Endothelial cell (in vitro differentiated cells): ENCODE data around the gene RASA3. TPM values are rescaled to one million over a fixed set of nuclear protein-coding genes. Genes with fewer than 3 reads are reported as not detected.
A peak's percentile ranks its signal among the peaks of the same experiment; 100 is the strongest.
"Not testable (repeated sequence)": the region's sequence is repeated elsewhere in the genome, so short reads cannot be mapped to it uniquely, and the experiment has no call there.

ENCODE experiments used
- DNase-seq: peaks from one replicate; pipeline ENCODE4 v3.0.0; 2021; ENCODE audit warnings: low spot score
- H3K27ac Mint-ChIP-seq: one replicate; pipeline ENCODE4 v1.8.0; 2021; ENCODE audit warnings: mixed read lengths, inconsistent platforms; ENCODE audit not compliant: unreplicated experiment
- H3K27me3 Mint-ChIP-seq: one replicate; pipeline ENCODE4 v1.8.0; 2021; ENCODE audit warnings: mild to moderate bottlenecking, moderate library complexity, mixed read lengths, inconsistent platforms; ENCODE audit not compliant: unreplicated experiment
- H3K36me3 Mint-ChIP-seq: one replicate; pipeline ENCODE4 v1.8.0; 2021; ENCODE audit warnings: mild to moderate bottlenecking, low read depth, mixed read lengths, inconsistent platforms; ENCODE audit not compliant: unreplicated experiment
- H3K4me1 Mint-ChIP-seq: one replicate; pipeline ENCODE4 v1.8.0; 2021; ENCODE audit warnings: mild to moderate bottlenecking, mixed read lengths, inconsistent platforms; ENCODE audit not compliant: unreplicated experiment
- H3K4me3 Mint-ChIP-seq: one replicate; pipeline ENCODE4 v1.8.0; 2021; ENCODE audit warnings: mild to moderate bottlenecking, mixed read lengths, inconsistent platforms; ENCODE audit not compliant: unreplicated experiment
- H3K9me3 Mint-ChIP-seq: one replicate; pipeline ENCODE4 v1.8.0; 2021; ENCODE audit warnings: mixed read lengths, inconsistent platforms; ENCODE audit not compliant: unreplicated experiment
- total RNA-seq: library from RNA; stranded (reverse); fragmentation: NEBNext Ultra II Directional; extraction: Animal tissue kit (Norgen Biotek cat#: 25700); gene quantifications from one replicate; pipeline ENCODE4 v1.2.1, GENCODE V29; 2021; ENCODE audit not compliant: unreplicated experiment
- TF ChIP-seq, protein P1 (sequence below): fragments of 200-600 bp; sonication (generic); IDR thresholded peaks from one replicate; pipeline ENCODE4 v1.5.0; 2021; ENCODE audit warnings: antibody characterized with exemption; ENCODE audit not compliant: unreplicated experiment

Gene RASA3
- total RNA-seq, 1 donor from 2014 or later, result 34.0 TPM

DNA sequence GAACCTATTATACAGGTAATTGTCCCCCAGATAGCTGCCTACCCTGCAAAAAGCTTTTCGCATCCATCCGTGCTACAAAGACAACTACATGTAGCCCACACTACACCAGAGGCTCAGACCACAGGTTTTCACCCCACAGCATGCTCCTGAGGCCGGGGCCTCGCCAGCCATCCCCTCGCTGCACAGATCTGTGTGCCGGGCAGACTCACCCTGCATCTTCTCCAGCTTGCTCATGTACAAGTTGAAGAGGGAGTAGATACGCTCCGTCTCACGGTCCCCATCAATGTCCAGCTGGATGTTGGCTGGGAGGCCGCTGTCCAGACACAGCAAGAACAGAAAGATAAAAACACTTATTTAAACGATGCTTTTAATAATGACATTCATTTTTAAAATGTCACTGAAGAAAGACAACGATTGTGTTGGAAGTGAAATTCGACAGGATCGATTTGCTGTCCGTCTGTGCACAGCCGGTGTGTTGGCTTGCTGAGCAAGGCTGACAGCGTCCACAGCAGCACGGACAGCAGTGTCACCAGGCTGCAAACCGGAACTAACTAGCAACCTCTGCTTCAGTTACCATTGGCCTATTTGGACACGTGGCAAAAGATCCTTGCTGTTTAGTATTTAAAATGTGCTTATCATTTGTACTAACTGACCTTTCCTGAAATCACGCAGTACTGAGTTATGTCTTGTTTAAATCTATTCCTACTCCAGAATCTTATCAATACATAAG is 140.0 kb downstream of the RASA3 start:
- no peak for DNase-seq
- Mint-ChIP-seq H3K9me3 (no peaks in the 10 kb centered on the region), H3K27me3 (peaks cover 13% of the 10 kb centered on the region), H3K4me1 (no peaks in the 10 kb centered on the region), H3K27ac (no peak overlapping the region), H3K4me3 (no peak overlapping the region), H3K36me3 (peaks cover 41% of the 10 kb centered on the region)
- TF ChIP-seq, protein P1, sequence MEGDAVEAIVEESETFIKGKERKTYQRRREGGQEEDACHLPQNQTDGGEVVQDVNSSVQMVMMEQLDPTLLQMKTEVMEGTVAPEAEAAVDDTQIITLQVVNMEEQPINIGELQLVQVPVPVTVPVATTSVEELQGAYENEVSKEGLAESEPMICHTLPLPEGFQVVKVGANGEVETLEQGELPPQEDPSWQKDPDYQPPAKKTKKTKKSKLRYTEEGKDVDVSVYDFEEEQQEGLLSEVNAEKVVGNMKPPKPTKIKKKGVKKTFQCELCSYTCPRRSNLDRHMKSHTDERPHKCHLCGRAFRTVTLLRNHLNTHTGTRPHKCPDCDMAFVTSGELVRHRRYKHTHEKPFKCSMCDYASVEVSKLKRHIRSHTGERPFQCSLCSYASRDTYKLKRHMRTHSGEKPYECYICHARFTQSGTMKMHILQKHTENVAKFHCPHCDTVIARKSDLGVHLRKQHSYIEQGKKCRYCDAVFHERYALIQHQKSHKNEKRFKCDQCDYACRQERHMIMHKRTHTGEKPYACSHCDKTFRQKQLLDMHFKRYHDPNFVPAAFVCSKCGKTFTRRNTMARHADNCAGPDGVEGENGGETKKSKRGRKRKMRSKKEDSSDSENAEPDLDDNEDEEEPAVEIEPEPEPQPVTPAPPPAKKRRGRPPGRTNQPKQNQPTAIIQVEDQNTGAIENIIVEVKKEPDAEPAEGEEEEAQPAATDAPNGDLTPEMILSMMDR, result no peak

DNA sequence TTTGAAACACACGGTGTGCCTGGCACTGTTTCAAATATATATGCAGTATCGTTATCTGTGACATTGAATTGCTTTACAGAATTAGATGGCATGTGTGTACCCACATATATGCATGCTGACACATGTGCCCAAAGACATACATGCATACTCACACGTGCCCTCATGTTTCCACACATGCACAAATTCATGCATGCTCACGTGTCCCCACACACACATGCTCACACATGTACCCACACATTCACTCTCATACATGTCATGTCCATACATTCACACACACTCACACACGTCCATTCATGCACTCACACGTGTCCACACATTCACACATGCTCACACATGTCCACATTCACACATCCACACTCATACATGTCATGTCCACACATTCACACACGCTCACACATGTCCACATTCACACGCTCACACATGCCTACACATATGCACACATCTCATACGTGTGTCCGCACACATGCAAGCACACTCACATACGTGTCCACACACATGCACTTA is 140.7 kb downstream of the RASA3 start:
- peaks cover 41% of the 10 kb centered on the region for H3K36me3 Mint-ChIP-seq
- peak overlapping the region; percentile 56 for H3K4me3 Mint-ChIP-seq
- DNase-seq, result no peak
- peaks cover 11% of the 10 kb centered on the region for H3K27me3 Mint-ChIP-seq
- H3K9me3 Mint-ChIP-seq, result no peaks in the 10 kb centered on the region
- TF ChIP-seq, protein P1, result no peak
- H3K4me1 Mint-ChIP-seq, result no peaks in the 10 kb centered on the region
- no peak overlapping the region for H3K27ac Mint-ChIP-seq

DNA sequence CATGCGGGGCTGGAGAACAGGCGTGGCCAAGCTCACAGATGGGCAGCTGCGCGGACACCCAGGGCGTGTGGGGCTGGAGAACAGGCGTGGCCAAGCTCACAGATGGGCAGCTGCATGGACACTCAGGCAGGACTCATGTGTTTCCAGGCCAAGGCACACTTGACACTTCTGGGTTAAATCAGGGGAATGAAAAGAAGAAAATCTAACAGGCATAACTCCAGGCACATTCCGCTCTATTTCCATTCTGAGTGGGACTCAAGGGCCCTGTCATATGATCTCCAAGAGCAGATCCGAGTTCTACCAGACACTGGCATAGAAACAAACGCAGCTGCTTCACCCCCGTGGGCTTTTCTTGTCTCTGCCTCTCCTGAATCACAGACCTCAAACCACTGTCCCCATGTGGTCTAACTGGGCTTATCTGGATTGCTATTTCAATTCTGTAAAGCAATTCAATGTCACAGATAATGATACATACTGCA is 141.2 kb downstream of the RASA3 start:
- no peak for DNase-seq
- Mint-ChIP-seq H3K9me3 (no peaks in the 10 kb centered on the region), H3K4me3 (peak overlapping the region; percentile 24), H3K27me3 (peaks cover 11% of the 10 kb centered on the region), H3K27ac (no peak overlapping the region), H3K36me3 (peaks cover 41% of the 10 kb centered on the region), H3K4me1 (no peaks in the 10 kb centered on the region)
- TF ChIP-seq, protein P1, result no peak

DNA sequence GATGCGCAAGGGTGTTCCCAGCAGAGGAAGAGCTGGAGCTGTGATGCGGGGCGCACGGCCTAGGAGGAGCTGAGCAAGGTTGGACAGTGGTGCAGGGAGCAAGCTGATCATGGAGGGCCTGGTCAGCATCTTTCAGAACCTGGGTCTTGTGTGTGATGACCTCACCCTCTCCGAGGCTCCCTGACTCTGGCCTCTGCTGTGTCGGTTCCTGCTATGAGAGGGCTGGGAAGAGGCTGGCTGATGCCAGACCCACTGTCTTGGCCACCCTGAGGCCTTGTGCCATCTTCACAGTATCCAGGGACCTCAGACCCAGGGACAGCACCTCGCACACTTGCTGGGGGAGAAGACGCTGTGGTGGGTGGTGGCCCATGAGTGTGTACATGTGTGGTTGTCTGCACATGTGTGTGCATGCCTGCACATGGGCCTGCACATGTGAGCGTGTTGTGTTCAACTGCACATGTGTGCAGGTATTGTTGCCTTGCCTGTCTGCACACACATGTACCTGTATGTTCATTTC is 142.0 kb downstream of the RASA3 start:
- DNase-seq, result no peak
- peaks cover 11% of the 10 kb centered on the region for H3K27me3 Mint-ChIP-seq
- H3K9me3 Mint-ChIP-seq, result no peaks in the 10 kb centered on the region
- peak overlapping the region; percentile 8 for H3K4me3 Mint-ChIP-seq
- peaks cover 41% of the 10 kb centered on the region for H3K36me3 Mint-ChIP-seq
- H3K27ac Mint-ChIP-seq, result no peak overlapping the region
- TF ChIP-seq, protein P1, result no peak
- no peaks in the 10 kb centered on the region for H3K4me1 Mint-ChIP-seq

DNA sequence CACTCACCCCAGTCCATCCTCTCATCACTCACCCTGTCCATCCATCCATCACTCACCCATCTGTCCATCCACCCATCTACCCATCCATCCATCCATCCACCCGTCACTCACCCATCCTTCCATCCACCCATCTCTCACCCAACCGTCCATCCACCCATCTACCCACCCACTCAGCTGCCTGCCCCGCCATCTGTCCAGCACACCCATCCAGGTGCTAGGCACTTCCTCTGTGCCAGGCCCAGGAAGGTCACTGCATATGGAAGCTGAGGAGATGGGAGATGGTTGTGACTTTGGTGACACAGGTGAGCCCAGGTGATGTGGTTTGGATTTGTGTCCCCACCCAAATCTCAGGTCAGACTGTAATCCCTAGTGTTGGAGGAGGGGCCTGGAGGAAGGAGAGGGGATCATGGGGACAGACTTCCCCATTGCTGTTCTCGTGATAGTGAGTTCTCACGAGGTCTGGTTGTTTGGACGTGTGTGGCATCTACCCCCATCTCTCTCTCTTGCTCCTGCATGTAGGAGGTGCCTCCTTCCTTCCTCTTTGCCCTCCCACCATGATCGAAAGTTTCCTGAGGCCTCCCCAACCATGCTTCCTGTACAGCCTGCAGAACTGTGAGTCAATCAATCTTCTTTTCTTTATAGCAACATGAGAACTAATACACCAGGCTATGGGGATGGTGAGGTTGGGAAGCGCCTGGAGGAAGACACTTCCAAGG is 142.7 kb downstream of the RASA3 start:
- no peak overlapping the region for H3K27ac Mint-ChIP-seq
- peak overlapping the region; percentile 16 for H3K4me3 Mint-ChIP-seq
- TF ChIP-seq, protein P1, result no peak
- no peaks in the 10 kb centered on the region for H3K9me3 Mint-ChIP-seq
- no peaks in the 10 kb centered on the region for H3K4me1 Mint-ChIP-seq
- H3K36me3 Mint-ChIP-seq, result peaks cover 41% of the 10 kb centered on the region
- H3K27me3 Mint-ChIP-seq, result peaks cover 11% of the 10 kb centered on the region
- DNase-seq, result no peak

DNA sequence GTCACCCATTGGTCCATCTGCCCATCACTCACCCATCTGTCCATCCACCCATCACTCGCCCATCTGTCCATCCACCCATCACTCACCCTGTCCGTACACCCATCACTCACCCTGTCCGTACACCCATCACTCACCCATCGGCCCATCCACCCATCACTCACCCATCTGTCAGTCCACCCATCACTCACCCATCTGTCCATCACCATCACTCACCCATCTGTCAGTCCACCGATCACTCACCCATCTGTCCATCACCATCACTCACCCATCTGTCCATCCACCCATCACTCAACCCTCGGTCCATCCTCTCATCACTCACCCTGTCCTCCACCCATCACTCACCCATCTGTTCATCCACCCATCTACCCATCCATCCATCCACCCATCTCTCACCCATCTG is 143.6 kb downstream of the RASA3 start:
- DNase-seq, H3K4me1 Mint-ChIP-seq, H3K9me3 Mint-ChIP-seq, H3K27me3 Mint-ChIP-seq, H3K27ac Mint-ChIP-seq: not testable (repeated sequence)
- H3K36me3 Mint-ChIP-seq, result peaks cover 35% of the 10 kb centered on the region
- H3K4me3 Mint-ChIP-seq, result peak overlapping the region; percentile 76
